HUES6 (cell line): ENCODE results near the gene IL1R1.
A peak's percentile ranks its signal among the peaks of the same experiment; 100 is the strongest.
"Not testable (repeated sequence)": the region's sequence is repeated elsewhere in the genome, so short reads cannot be mapped to it uniquely, and the experiment has no call there.

Experiments
- H3K27ac ChIP-seq: 2 replicates; pipeline ENCODE4 v1.7.0; 2013; ENCODE audit warnings: low read depth, mild to moderate bottlenecking, low read length, inconsistent platforms
- H3K27me3 ChIP-seq: 2 replicates; pipeline ENCODE4 v1.6.1; 2013; ENCODE audit warnings: low read length; ENCODE audit not compliant: control insufficient read depth, insufficient read depth
- H3K36me3 ChIP-seq: 2 replicates; pipeline ENCODE4 v1.6.1; 2013; ENCODE audit warnings: low read length; ENCODE audit not compliant: control insufficient read depth, insufficient read depth
- H3K4me1 ChIP-seq: 2 replicates; pipeline ENCODE4 v1.6.1; 2013; ENCODE audit warnings: low read length; ENCODE audit not compliant: control insufficient read depth, insufficient read depth
- H3K4me3 ChIP-seq: 2 replicates; pipeline ENCODE4 v1.5.1; 2013; ENCODE audit warnings: low read depth, low read length
- H3K9ac ChIP-seq: one replicate; pipeline ENCODE4 v1.6.1; 2013; ENCODE audit warnings: mild to moderate bottlenecking, low read length
- H3K9me3 ChIP-seq: 2 replicates; pipeline ENCODE4 v1.6.1; 2013; ENCODE audit warnings: low read depth, low read length; ENCODE audit not compliant: control insufficient read depth, insufficient read depth

IL1R1 gene

GRCh38 chr2:102141970-102142828 lies at the start of gene IL1R1:
Gene IL1R1 (plus strand): TSS chr2:102142746. CDS start chr2:102157725, 14,979 bp downstream.
- H3K4me1 ChIP-seq: no peaks in the 10 kb centered on the region
- H3K9me3 ChIP-seq: peaks cover 17% of the 10 kb centered on the region
- H3K27ac ChIP-seq: no peak within 1 kb of the TSS
- H3K4me3 ChIP-seq: peak within 1 kb of the TSS; percentile 74
- peak within 1 kb of the TSS; percentile 62 for H3K9ac ChIP-seq
- H3K27me3 ChIP-seq: peaks cover 35% of the 10 kb centered on the region
- H3K36me3 ChIP-seq: no peaks in the 10 kb centered on the region

GRCh38 chr2:102093662-102094061 lies 48.9 kb upstream of the IL1R1 start:
- Histone ChIP-seq H3K9me3 (no peaks in the 10 kb centered on the region), H3K27me3 (no peaks in the 10 kb centered on the region), H3K9ac (no peak overlapping the region), H3K4me1 (no peaks in the 10 kb centered on the region), H3K36me3 (no peaks in the 10 kb centered on the region), H3K4me3 (no peak overlapping the region), H3K27ac (no peak overlapping the region)

GRCh38 chr2:102094917-102095316 lies 47.6 kb upstream of the IL1R1 start:
- Histone ChIP-seq H3K27me3 (no peaks in the 10 kb centered on the region), H3K27ac (no peak overlapping the region), H3K4me3 (no peak overlapping the region), H3K9ac (no peak overlapping the region), H3K9me3 (no peaks in the 10 kb centered on the region), H3K36me3 (no peaks in the 10 kb centered on the region), H3K4me1 (no peaks in the 10 kb centered on the region)

- Histone ChIP-seq H3K9me3 (no peaks in the 10 kb centered on the region), H3K4me3 (no peak overlapping the region), H3K4me1 (no peaks in the 10 kb centered on the region), H3K9ac (no peak overlapping the region), H3K27ac (no peak overlapping the region), H3K27me3 (no peaks in the 10 kb centered on the region), H3K36me3 (no peaks in the 10 kb centered on the region)
Observed at GRCh38 chr2:102096103-102096502, 46.4 kb upstream of the IL1R1 start.

- H3K27me3 ChIP-seq: no peaks in the 10 kb centered on the region
- no peaks in the 10 kb centered on the region for H3K4me1 ChIP-seq
- H3K27ac ChIP-seq: no peak overlapping the region
- H3K9me3 ChIP-seq: 0 out of 2 replicates have a peak, but pooled peaks cover 5% of the 10 kb centered on the region
- H3K9ac ChIP-seq: no peak overlapping the region
- no peaks in the 10 kb centered on the region for H3K36me3 ChIP-seq
- H3K4me3 ChIP-seq: no peak overlapping the region
Observed at GRCh38 chr2:102098756-102099155, 43.8 kb upstream of the IL1R1 start.

GRCh38 chr2:102099536-102100298 lies 42.8 kb upstream of the IL1R1 start:
- Histone ChIP-seq H3K27me3 (no peaks in the 10 kb centered on the region), H3K9me3 (0 out of 2 replicates have a peak, but pooled peaks cover 5% of the 10 kb centered on the region), H3K4me1 (no peaks in the 10 kb centered on the region), H3K4me3 (no peak overlapping the region), H3K9ac (no peak overlapping the region), H3K27ac (no peak overlapping the region), H3K36me3 (no peaks in the 10 kb centered on the region)

GRCh38 chr2:102100371-102101096 lies 42.0 kb upstream of the IL1R1 start:
- Histone ChIP-seq H3K27ac (no peak overlapping the region), H3K9ac (no peak overlapping the region), H3K9me3 (0 out of 2 replicates have a peak, but pooled peaks cover 5% of the 10 kb centered on the region), H3K4me3 (no peak overlapping the region), H3K27me3 (no peaks in the 10 kb centered on the region), H3K36me3 (no peaks in the 10 kb centered on the region), H3K4me1 (no peaks in the 10 kb centered on the region)

- Histone ChIP-seq H3K4me1 (no peaks in the 10 kb centered on the region), H3K9ac (no peak overlapping the region)
Observed at GRCh38 chr2:102101097-102101848, 41.3 kb upstream of the IL1R1 start.

GRCh38 chr2:102101849-102102635 lies 40.5 kb upstream of the IL1R1 start:
- H3K4me1 ChIP-seq: no peaks in the 10 kb centered on the region
- H3K36me3 ChIP-seq: no peaks in the 10 kb centered on the region
- H3K4me3 ChIP-seq: no peak overlapping the region
- no peak overlapping the region for H3K27ac ChIP-seq
- H3K9me3 ChIP-seq: 0 out of 2 replicates have a peak, but pooled peaks cover 5% of the 10 kb centered on the region
- no peak overlapping the region for H3K9ac ChIP-seq
- H3K27me3 ChIP-seq: no peaks in the 10 kb centered on the region

More at GRCh38 chr2:102101097-102101848, 41.3 kb upstream of the IL1R1 start:
- Histone ChIP-seq H3K9me3 (0 out of 2 replicates have a peak, but pooled peaks cover 5% of the 10 kb centered on the region), H3K4me3 (no peak overlapping the region), H3K27ac (no peak overlapping the region), H3K27me3 (no peaks in the 10 kb centered on the region), H3K36me3 (no peaks in the 10 kb centered on the region)

- H3K9me3 ChIP-seq, H3K36me3 ChIP-seq, H3K27ac ChIP-seq, H3K4me1 ChIP-seq, H3K27me3 ChIP-seq, H3K4me3 ChIP-seq, H3K9ac ChIP-seq: not testable (repeated sequence)
Observed at GRCh38 chr2:102102636-102102948, 40.0 kb upstream of the IL1R1 start.
